Common myeloid progenitor, CD34-positive (primary cell): Measurements from ENCODE around the gene DNPEP.
A peak's percentile ranks its signal among the peaks of the same experiment; 100 is the strongest.
"Not testable (repeated sequence)": the region's sequence is repeated elsewhere in the genome, so short reads cannot be mapped to it uniquely, and the experiment has no call there.

ENCODE experiments used
- CTCF ChIA-PET: fragments of 350-600 bp; sonication (Branson Sonifier 250); formaldehyde crosslinking; loops from one replicate; lab custom pipeline; 2021; ENCODE audit warnings: antibody characterized with exemption; lab: Charles Lee
- POLR2A ChIA-PET: fragments of 350-600 bp; sonication (Branson Sonifier 250); formaldehyde crosslinking; loops from one replicate; lab custom pipeline; 2021; ENCODE audit warnings: antibody characterized with exemption; lab: Charles Lee
- DNase-seq, 3 donors: peaks; one replicate each; pipeline versions ENCODE4 v3.0.0 to v3.0.0-alpha.2; 2013
- H3K27ac ChIP-seq, 2 experiments: 1 replicate in 1 of 2; 2 replicates in 1 of 2; pipeline ENCODE4 v1.7.0; 2013; ENCODE audit warnings: inconsistent platforms in 2 of 2, low read length in 2 of 2, mild to moderate bottlenecking in 2 of 2, low read depth in 1 of 2, moderate library complexity in 1 of 2; ENCODE audit not compliant: severe bottlenecking in 2 of 2, insufficient read depth in 1 of 2, poor library complexity in 1 of 2
- H3K27me3 ChIP-seq, 5 experiments: replicated peaks in 2 of 5; 1 replicate in 3 of 5; 2 replicates in 2 of 5; pipeline versions ENCODE4 v1.6.1 to v1.7.0; 2013; ENCODE audit warnings: low read length in 4 of 5, mild to moderate bottlenecking in 2 of 5, moderate library complexity in 2 of 5, inconsistent platforms in 1 of 5; ENCODE audit not compliant: insufficient read depth in 5 of 5, control insufficient read depth in 4 of 5
- H3K36me3 ChIP-seq, 4 experiments: 1 replicate in 2 of 4; 2 replicates in 2 of 4; pipeline versions ENCODE4 v1.6.1 to v1.7.0; 2013; ENCODE audit warnings: low read length in 3 of 4, control low read depth in 1 of 4, mild to moderate bottlenecking in 1 of 4; ENCODE audit not compliant: control insufficient read depth in 4 of 4, insufficient read depth in 4 of 4
- H3K4me1 ChIP-seq, 4 experiments: 1 replicate in 3 of 4; 2 replicates in 1 of 4; pipeline versions ENCODE4 v1.6.1 to v1.7.1; 2013; ENCODE audit warnings: low read length in 3 of 4, mild to moderate bottlenecking in 3 of 4, control low read depth in 1 of 4, inconsistent platforms in 1 of 4, moderate library complexity in 1 of 4; ENCODE audit not compliant: control insufficient read depth in 4 of 4, insufficient read depth in 4 of 4; ENCODE audit errors: control extremely low read depth in 1 of 4
- H3K4me3 ChIP-seq, 7 experiments: 1 replicate in 4 of 7; 2 replicates in 3 of 7; pipeline versions ENCODE4 v1.5.1 to v1.7.0; 2013; ENCODE audit warnings: mild to moderate bottlenecking in 7 of 7, low read length in 6 of 7, moderate library complexity in 6 of 7, inconsistent platforms in 2 of 7, low read depth in 2 of 7, control low read depth in 1 of 7; ENCODE audit not compliant: insufficient read depth in 4 of 7, control insufficient read depth in 1 of 7; ENCODE audit errors: extremely low read depth in 1 of 7
- H3K9me3 ChIP-seq, 5 experiments: 1 replicate in 4 of 5; 2 replicates in 1 of 5; pipeline versions ENCODE4 v1.6.1 to v1.7.1; 2013; ENCODE audit warnings: low read length in 4 of 5, mild to moderate bottlenecking in 2 of 5, inconsistent platforms in 1 of 5, low read depth in 1 of 5, moderate library complexity in 1 of 5; ENCODE audit not compliant: control insufficient read depth in 4 of 5, insufficient read depth in 2 of 5; ENCODE audit errors: control extremely low read depth in 1 of 5
- WGBS: methylation state at CpG from one replicate; pipeline ENCODE4 v1.1.5; 2013; ENCODE audit not compliant: insufficient coverage; 5-methylcytosine and 5-hydroxymethylcytosine counted together

Gene DNPEP

GRCh38 chr2:219395056-219395455 lies 7.3 kb upstream of the DNPEP start:
- DNase-seq, POLR2A ChIA-PET, H3K27me3 ChIP-seq, H3K27ac ChIP-seq, H3K9me3 ChIP-seq, H3K4me1 ChIP-seq, H3K36me3 ChIP-seq, H3K4me3 ChIP-seq: not testable (repeated sequence)
- WGBS, result 97% methylated on average over 9 of the region's 9 CpGs
- CTCF ChIA-PET, result interaction anchor here (1.4 kb wide), 1 partner anchor 128 kb away, joined by 4 read pairs; no protein-coding TSS in a partner anchor

GRCh38 chr2:219392754-219393153 lies 5.0 kb upstream of the DNPEP start:
- no peak for DNase-seq
- no peaks in the 10 kb centered on the region for H3K9me3 ChIP-seq
- 92% methylated on average over 7 of the region's 9 CpGs for WGBS
- no peak overlapping the region for H3K4me3 ChIP-seq
- H3K27ac ChIP-seq, result no peak overlapping the region
- no peaks in the 10 kb centered on the region for H3K36me3 ChIP-seq
- peaks cover 0 to 4% (median 0%) of the 10 kb centered on the region in 5 experiments for H3K27me3 ChIP-seq
- ChIA-PET CTCF (interaction anchor here (1.0 to 6.8 kb wide), 4 partner anchors 10 to 63 kb away, joined by 3 to 67 read pairs (median 3); no protein-coding TSS in a partner anchor), POLR2A (no interaction called here)
- peaks cover 0 to 7% (median 4%) of the 10 kb centered on the region in 4 experiments for H3K4me1 ChIP-seq

- POLR2A ChIA-PET, result interaction anchor here (0.8 to 0.9 kb wide), 2 partner anchors 13 to 508 kb away, joined by 3 to 4 read pairs; partner anchors contain the start of gene WNT10A
- 61% methylated on average over 6 of the region's 6 CpGs for WGBS
- H3K4me3 ChIP-seq, result peak overlapping the region in 5 of 7 experiments; percentile 0 to 66 (median 40)
- CTCF ChIA-PET, result interaction anchor here (1.0 to 6.8 kb wide), 7 partner anchors 10 to 141 kb away, joined by 3 to 67 read pairs (median 3); partner anchors contain the start of gene GMPPA
- peaks cover 0 to 2% (median 0%) of the 10 kb centered on the region in 5 experiments for H3K27me3 ChIP-seq
- peak overlapping the region in 1 of 2 experiments; percentile 46 for H3K27ac ChIP-seq
- H3K9me3 ChIP-seq, result no peaks in the 10 kb centered on the region
- H3K36me3 ChIP-seq, result peaks cover 2 to 25% (median 20%) of the 10 kb centered on the region in 4 experiments
- H3K4me1 ChIP-seq, result peaks cover 0 to 16% (median 12%) of the 10 kb centered on the region in 4 experiments
- DNase-seq, result no peak
Observed at GRCh38 chr2:219388907-219389156, 1.1 kb upstream of the DNPEP start.

- DNase-seq, result peak; percentile 97 to 98 (median 98)
- Histone ChIP-seq H3K4me1 (peaks cover 0 to 16% (median 12%) of the 10 kb centered on the region in 4 experiments), H3K4me3 (peak overlapping the region in 6 of 7 experiments; percentile 0 to 66 (median 44)), H3K27ac (peak overlapping the region in 1 of 2 experiments; percentile 46), H3K9me3 (no peaks in the 10 kb centered on the region), H3K27me3 (no peaks in the 10 kb centered on the region), H3K36me3 (peaks cover 2 to 29% (median 24%) of the 10 kb centered on the region in 4 experiments)
- CTCF ChIA-PET, result interaction anchor here (1.1 to 6.8 kb wide), 7 partner anchors 10 to 154 kb away, joined by 3 to 67 read pairs (median 4); no protein-coding TSS in a partner anchor
- WGBS, result 2% methylated on average over 51 of the region's 78 CpGs
- POLR2A ChIA-PET, result interaction anchor here (0.5 to 0.9 kb wide), 4 partner anchors 14 to 508 kb away, joined by 3 to 4 read pairs (median 4); partner anchors contain the start of genes DNAJB2 and WNT10A
Observed at GRCh38 chr2:219388121-219388906, 602 bp upstream of the DNPEP start.

GRCh38 chr2:219386532-219387280 lies 1.0 kb downstream of the DNPEP start:
- H3K27me3 ChIP-seq, result no peaks in the 10 kb centered on the region
- DNase-seq, result no peak
- H3K4me1 ChIP-seq, result peaks cover 0 to 16% (median 12%) of the 10 kb centered on the region in 4 experiments
- peak overlapping the region; percentile 68 to 89 for H3K27ac ChIP-seq
- ChIA-PET CTCF (interaction anchor here (1.4 to 3.0 kb wide), 3 partner anchors 12 to 155 kb away, joined by 4 to 10 read pairs (median 4); no protein-coding TSS in a partner anchor), POLR2A (no interaction called here)
- H3K9me3 ChIP-seq, result no peaks in the 10 kb centered on the region
- WGBS, result 55% methylated on average over 6 of the region's 19 CpGs
- H3K4me3 ChIP-seq, result peak overlapping the region; percentile 69 to 95 (median 86)
- peaks cover 2 to 45% (median 39%) of the 10 kb centered on the region in 4 experiments for H3K36me3 ChIP-seq

GRCh38 chr2:219385958-219386520 lies 1.7 kb downstream of the DNPEP start:
- Histone ChIP-seq H3K9me3 (no peaks in the 10 kb centered on the region), H3K36me3 (peaks cover 2 to 52% (median 45%) of the 10 kb centered on the region in 4 experiments), H3K4me3 (peak overlapping the region in 1 of 7 experiments; percentile 94), H3K27ac (no peak overlapping the region), H3K27me3 (no peaks in the 10 kb centered on the region), H3K4me1 (peaks cover 0 to 16% (median 12%) of the 10 kb centered on the region in 4 experiments)
- no peak for DNase-seq
- WGBS, result 96% methylated on average over 19 of the region's 19 CpGs
- CTCF ChIA-PET, result no interaction called here
- POLR2A ChIA-PET, result no interaction called here
